DND-41 (cell line): Measurements from ENCODE around the gene RBM47.
A peak's percentile ranks its signal among the peaks of the same experiment; 100 is the strongest.

Source experiments
- ATAC-seq: fragments of 200-7000 bp; cut with Tn5 transposase; 3 replicates; pipeline ENCODE4 v1.9.1; 2021; ENCODE audit warnings: low read depth; ENCODE audit not compliant: insufficient read depth
- DNase-seq: peaks from one replicate; pipeline ENCODE4 v3.0.0-alpha.2; 2020
- H2AFZ ChIP-seq: 2 replicates; pipeline ENCODE4 v1.6.0; 2012; ENCODE audit warnings: low read depth, low read length
- H3K27ac ChIP-seq: 2 replicates; pipeline ENCODE4 v1.5.1; 2012; ENCODE audit warnings: low read length, inconsistent platforms
- H3K27me3 ChIP-seq: fragments of 200-600 bp; sonication (generic); 2 replicates; pipeline ENCODE4 v1.6.0; 2012; ENCODE audit warnings: low read length, mild to moderate bottlenecking, inconsistent platforms; ENCODE audit not compliant: insufficient read depth, poor library complexity
- H3K36me3 ChIP-seq: 2 replicates; pipeline ENCODE4 v1.5.1; 2012; ENCODE audit warnings: low read length, inconsistent platforms; ENCODE audit not compliant: insufficient read depth
- H3K4me1 ChIP-seq: 2 replicates; pipeline ENCODE4 v1.5.1; 2012; ENCODE audit warnings: mild to moderate bottlenecking, low read length; ENCODE audit not compliant: insufficient read depth
- H3K4me2 ChIP-seq: 2 replicates; pipeline ENCODE4 v1.6.0; 2012; ENCODE audit warnings: mild to moderate bottlenecking, moderate library complexity, low read length, inconsistent platforms; ENCODE audit not compliant: insufficient read depth
- H3K4me3 ChIP-seq, 2 experiments: fragments of 200-600 bp in 1 of 2; shearing (Covaris generic) in 1 of 2; 2 replicates each; pipeline ENCODE4 v1.5.1; 2012 to 2016; ENCODE audit warnings: inconsistent platforms in 2 of 2, low read length in 2 of 2, mild to moderate bottlenecking in 2 of 2, low read depth in 1 of 2, moderate library complexity in 1 of 2
- H3K79me2 ChIP-seq: 2 replicates; pipeline ENCODE4 v1.6.0; 2012; ENCODE audit warnings: low read length, inconsistent platforms; ENCODE audit not compliant: insufficient read depth
- H3K9ac ChIP-seq: 2 replicates; pipeline ENCODE4 v1.6.0; 2012; ENCODE audit warnings: low read depth, mild to moderate bottlenecking, inconsistent platforms, low read length, moderate library complexity
- H3K9me3 ChIP-seq: 2 replicates; pipeline ENCODE4 v1.5.1; 2012; ENCODE audit warnings: low read length, moderate library complexity, mild to moderate bottlenecking, inconsistent platforms; ENCODE audit not compliant: insufficient read depth, severe bottlenecking
- H4K20me1 ChIP-seq: 2 replicates; pipeline ENCODE4 v1.6.0; 2012; ENCODE audit warnings: low read length; ENCODE audit not compliant: insufficient read depth
- EZH2 ChIP-seq: IDR thresholded peaks from 3 replicates; pipeline ENCODE4 v1.6.1; 2012; ENCODE audit warnings: borderline replicate concordance, low read depth, mild to moderate bottlenecking, moderate library complexity, low read length, inconsistent platforms; ENCODE audit not compliant: severe bottlenecking
- TF ChIP-seq, protein P1 (sequence below): IDR thresholded peaks from 2 replicates; pipeline ENCODE4 v1.5.1; 2012; ENCODE audit warnings: borderline replicate concordance, low read length, moderate library complexity, mild to moderate bottlenecking; ENCODE audit not compliant: poor library complexity, severe bottlenecking; ENCODE audit errors: extremely low read depth

RBM47 gene

DNA sequence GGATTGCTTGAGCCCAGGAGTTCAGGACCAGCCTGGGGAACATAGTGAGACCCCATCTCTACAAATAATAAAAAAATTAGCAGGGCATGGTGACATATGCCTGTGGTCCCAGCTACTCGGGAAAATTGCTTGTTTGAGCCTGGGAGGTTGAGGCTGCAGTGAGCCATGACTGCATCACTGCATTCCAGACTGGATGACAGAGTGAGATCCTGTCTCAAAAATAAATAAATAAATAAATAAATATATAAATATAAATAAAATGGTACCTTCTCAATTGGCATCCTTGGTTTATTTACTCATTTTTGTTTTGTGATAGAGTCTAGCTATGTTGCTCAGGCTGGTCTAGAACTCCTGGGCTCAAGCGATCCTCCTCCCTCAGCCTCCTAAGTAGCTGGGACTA is 150.3 kb downstream of the RBM47 start:
- Histone ChIP-seq H3K9me3 (no peaks in the 10 kb centered on the region), H3K27me3 (peaks cover 7% of the 10 kb centered on the region), H2AFZ (no peak overlapping the region), H3K4me2 (no peak overlapping the region), H4K20me1 (no peaks in the 10 kb centered on the region), H3K4me1 (no peaks in the 10 kb centered on the region), H3K4me3 (no peak overlapping the region), H3K79me2 (no peaks in the 10 kb centered on the region), H3K36me3 (no peaks in the 10 kb centered on the region), H3K9ac (no peak overlapping the region), H3K27ac (no peak overlapping the region)
- no peak for TF ChIP-seq EZH2
- TF ChIP-seq, protein P1, sequence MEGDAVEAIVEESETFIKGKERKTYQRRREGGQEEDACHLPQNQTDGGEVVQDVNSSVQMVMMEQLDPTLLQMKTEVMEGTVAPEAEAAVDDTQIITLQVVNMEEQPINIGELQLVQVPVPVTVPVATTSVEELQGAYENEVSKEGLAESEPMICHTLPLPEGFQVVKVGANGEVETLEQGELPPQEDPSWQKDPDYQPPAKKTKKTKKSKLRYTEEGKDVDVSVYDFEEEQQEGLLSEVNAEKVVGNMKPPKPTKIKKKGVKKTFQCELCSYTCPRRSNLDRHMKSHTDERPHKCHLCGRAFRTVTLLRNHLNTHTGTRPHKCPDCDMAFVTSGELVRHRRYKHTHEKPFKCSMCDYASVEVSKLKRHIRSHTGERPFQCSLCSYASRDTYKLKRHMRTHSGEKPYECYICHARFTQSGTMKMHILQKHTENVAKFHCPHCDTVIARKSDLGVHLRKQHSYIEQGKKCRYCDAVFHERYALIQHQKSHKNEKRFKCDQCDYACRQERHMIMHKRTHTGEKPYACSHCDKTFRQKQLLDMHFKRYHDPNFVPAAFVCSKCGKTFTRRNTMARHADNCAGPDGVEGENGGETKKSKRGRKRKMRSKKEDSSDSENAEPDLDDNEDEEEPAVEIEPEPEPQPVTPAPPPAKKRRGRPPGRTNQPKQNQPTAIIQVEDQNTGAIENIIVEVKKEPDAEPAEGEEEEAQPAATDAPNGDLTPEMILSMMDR: no peak
- ATAC-seq: no peak
- DNase-seq: no peak

DNA sequence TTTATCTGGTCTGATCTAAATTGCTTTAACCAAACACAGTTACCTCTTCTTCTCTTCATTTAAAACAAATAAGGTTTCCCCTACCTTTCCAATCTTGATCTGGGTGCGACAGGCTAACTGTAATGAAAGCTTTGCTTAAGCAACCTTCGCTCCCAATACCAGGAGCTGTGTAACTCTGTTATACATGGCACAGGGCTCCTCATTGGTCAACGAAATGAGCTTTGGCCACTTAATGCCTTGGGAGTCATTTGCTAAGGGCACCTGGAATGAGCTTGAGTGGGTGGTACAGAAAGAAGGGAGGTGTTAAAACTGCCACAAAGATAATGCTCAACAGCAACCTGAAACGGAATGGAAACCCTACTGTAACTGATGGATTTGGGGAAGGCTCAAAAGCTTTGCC is 154.1 kb downstream of the RBM47 start:
- Histone ChIP-seq H4K20me1 (no peaks in the 10 kb centered on the region), H3K27me3 (peaks cover 8% of the 10 kb centered on the region), H3K9ac (no peak overlapping the region), H3K4me1 (no peaks in the 10 kb centered on the region), H2AFZ (peak overlapping the region; percentile 37; the same call in 1 of the 2 replicates), H3K9me3 (no peaks in the 10 kb centered on the region), H3K4me3 (no peak overlapping the region), H3K79me2 (no peaks in the 10 kb centered on the region), H3K36me3 (no peaks in the 10 kb centered on the region), H3K4me2 (no peak overlapping the region), H3K27ac (no peak overlapping the region)
- DNase-seq (no peak), ATAC-seq (no peak)
- TF ChIP-seq, protein P1: no peak
- TF ChIP-seq EZH2: no peak

DNA sequence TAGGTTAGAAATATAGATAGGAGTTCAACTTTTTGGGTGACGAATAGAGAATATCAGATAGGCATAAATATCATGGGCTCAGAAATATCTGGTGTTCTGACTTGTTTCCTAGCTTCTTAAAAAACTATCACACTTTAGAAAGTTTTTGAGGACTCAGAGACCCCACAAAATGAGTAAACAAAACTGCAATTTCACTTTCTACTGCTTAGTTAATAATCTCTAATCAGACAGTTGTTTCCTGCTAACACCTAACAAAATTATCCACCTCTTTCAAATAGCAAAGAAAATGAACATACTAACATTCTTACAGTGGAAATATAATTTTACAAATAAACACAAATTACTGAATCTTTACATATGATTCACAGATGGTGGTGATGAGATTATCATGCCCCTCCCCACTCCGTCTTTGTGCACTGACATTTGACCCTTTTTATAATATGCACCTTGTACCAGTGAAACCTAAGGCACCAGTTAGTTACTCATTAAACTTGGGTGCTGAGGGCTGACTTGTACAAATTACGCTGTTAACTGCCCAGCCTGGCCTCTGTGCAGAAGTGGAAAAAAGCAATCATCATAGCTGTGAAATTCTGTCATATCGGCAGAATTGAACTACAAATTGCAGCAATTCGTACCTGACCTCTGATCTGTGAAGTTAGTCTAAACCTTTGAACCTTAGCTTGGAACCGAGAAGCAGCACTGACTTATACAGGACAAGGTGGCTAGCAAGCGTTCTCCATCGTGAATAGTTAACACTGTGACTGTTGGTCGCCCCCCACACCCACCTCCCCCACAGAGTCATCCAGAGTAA is 155.9 kb downstream of the RBM47 start:
- no peak for ATAC-seq
- H3K27ac ChIP-seq: no peak overlapping the region
- no peaks in the 10 kb centered on the region for H3K4me1 ChIP-seq
- TF ChIP-seq EZH2: no peak
- TF ChIP-seq, protein P1: no peak
- no peaks in the 10 kb centered on the region for H3K9me3 ChIP-seq
- H3K36me3 ChIP-seq: no peaks in the 10 kb centered on the region
- no peak overlapping the region for H3K9ac ChIP-seq
- no peaks in the 10 kb centered on the region for H4K20me1 ChIP-seq
- no peak for DNase-seq
- H2AFZ ChIP-seq: no peak overlapping the region
- no peak overlapping the region for H3K4me2 ChIP-seq
- peaks cover 9% of the 10 kb centered on the region for H3K27me3 ChIP-seq
- H3K4me3 ChIP-seq: no peak overlapping the region
- no peaks in the 10 kb centered on the region for H3K79me2 ChIP-seq

DNA sequence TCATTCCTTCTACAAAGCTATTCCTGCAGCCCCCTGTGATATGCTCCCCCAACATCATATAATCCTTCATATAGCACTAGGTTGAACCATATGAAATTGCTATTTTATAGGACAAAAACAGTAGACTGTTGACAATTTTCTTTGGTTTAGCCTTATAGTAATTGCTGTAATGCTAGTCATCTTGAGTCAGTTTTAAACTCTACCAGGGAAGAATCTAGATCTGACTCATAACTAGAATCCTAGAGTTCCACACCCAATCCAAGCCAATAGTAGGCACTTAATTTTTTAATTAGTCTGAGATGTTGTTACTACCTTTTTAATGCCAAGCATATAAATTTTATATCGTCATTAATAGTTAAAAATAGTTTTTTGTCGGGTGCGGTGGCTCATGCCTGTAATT is 157.7 kb downstream of the RBM47 start:
- DNase-seq: no peak
- Histone ChIP-seq H3K79me2 (no peaks in the 10 kb centered on the region), H3K4me3 (no peak overlapping the region), H3K4me1 (no peaks in the 10 kb centered on the region), H3K27me3 (peaks cover 11% of the 10 kb centered on the region), H3K4me2 (no peak overlapping the region), H3K36me3 (no peaks in the 10 kb centered on the region), H3K9ac (no peak overlapping the region), H2AFZ (no peak overlapping the region), H3K27ac (no peak overlapping the region), H3K9me3 (no peaks in the 10 kb centered on the region), H4K20me1 (no peaks in the 10 kb centered on the region)
- no peak for TF ChIP-seq EZH2
- TF ChIP-seq, protein P1: no peak
- no peak for ATAC-seq
